GM18907 (cell line): ENCODE results near the gene NOLC1.

Experiments
- ATAC-seq: cut with Tn5 transposase; IDR thresholded peaks from one replicate; pipeline ENCODE4 v1.9.1; 2021; ENCODE audit warnings: mild to moderate bottlenecking, moderate library complexity; ENCODE audit not compliant: unreplicated experiment

The NOLC1 gene

GRCh38 chr10:102121739-102122372 is 30.3 kb upstream of the NOLC1 start:
- ATAC-seq = no peak

GRCh38 chr10:102122450-102122849 is 29.7 kb upstream of the NOLC1 start:
- ATAC-seq = no peak

GRCh38 chr10:102123223-102123622 is 29.0 kb upstream of the NOLC1 start:
- no peak for ATAC-seq

GRCh38 chr10:102131286-102132170 is 20.7 kb upstream of the NOLC1 start:
- ATAC-seq = no peak

GRCh38 chr10:102132193-102132562 is 20.0 kb upstream of the NOLC1 start:
- no peak for ATAC-seq

GRCh38 chr10:102132563-102133372 is 19.4 kb upstream of the NOLC1 start, which contains the start of gene PPRC1:
PPRC1 (plus strand) TSS chr10:102133040; CDS start chr10:102133069, 29 bp downstream.
- peak; percentile 90 for ATAC-seq

GRCh38 chr10:102133373-102134195 is 18.6 kb upstream of the NOLC1 start:
- ATAC-seq = peak; percentile 15

GRCh38 chr10:102134416-102134815 is 17.8 kb upstream of the NOLC1 start:
- ATAC-seq = no peak

GRCh38 chr10:102135956-102136526 is 16.1 kb upstream of the NOLC1 start:
- no peak for ATAC-seq

GRCh38 chr10:102139281-102140110 is 12.7 kb upstream of the NOLC1 start:
- no peak for ATAC-seq

GRCh38 chr10:102140218-102140617 is 12.0 kb upstream of the NOLC1 start:
- ATAC-seq = no peak

GRCh38 chr10:102140913-102141540 is 11.2 kb upstream of the NOLC1 start:
- no peak for ATAC-seq

- ATAC-seq = no peak
Observed at GRCh38 chr10:102141583-102142107, 10.5 kb upstream of the NOLC1 start.

- no peak for ATAC-seq
Observed at GRCh38 chr10:102146971-102147428, 5.2 kb upstream of the NOLC1 start.

- ATAC-seq = no peak
Observed at GRCh38 chr10:102147561-102147960, 4.6 kb upstream of the NOLC1 start.

- ATAC-seq = no peak
Observed at GRCh38 chr10:102148275-102148674, 3.9 kb upstream of the NOLC1 start.

GRCh38 chr10:102150970-102151773 is 1.0 kb upstream of the NOLC1 start:
- no peak for ATAC-seq

GRCh38 chr10:102152545-102152890 is 329 bp downstream of the NOLC1 start:
- peak; percentile 31 for ATAC-seq
